Neural crest cell (in vitro differentiated cells): ENCODE data around the gene PPP3CB. TPM values are rescaled to one million over a fixed set of nuclear protein-coding genes. Genes with fewer than 3 reads are reported as not detected.

Experiments used
- DNase-seq: peaks from one replicate; pipeline ENCODE4 v3.0.0; 2021; ENCODE audit warnings: low read depth, mixed read lengths, low spot score
- H3K27ac Mint-ChIP-seq: one replicate; pipeline ENCODE4 v1.8.0; 2021; ENCODE audit warnings: mild to moderate bottlenecking, mixed read lengths; ENCODE audit not compliant: unreplicated experiment
- H3K27me3 Mint-ChIP-seq: 2 replicates; pipeline ENCODE4 v1.8.0; 2021; ENCODE audit warnings: low read depth, mild to moderate bottlenecking, mixed read lengths
- H3K36me3 Mint-ChIP-seq: 2 replicates; pipeline ENCODE4 v1.8.0; 2021; ENCODE audit warnings: low read depth, mild to moderate bottlenecking, mixed read lengths
- H3K4me1 Mint-ChIP-seq: 2 replicates; pipeline ENCODE4 v1.8.0; 2021; ENCODE audit warnings: mixed read lengths
- H3K4me3 Mint-ChIP-seq: one replicate; pipeline ENCODE4 v1.8.0; 2021; ENCODE audit warnings: mild to moderate bottlenecking, mixed read lengths
- H3K9me3 Mint-ChIP-seq: 2 replicates; pipeline ENCODE4 v1.8.0; 2021; ENCODE audit warnings: mixed read lengths
- CTCF ChIP-seq: fragments of 200-600 bp; sonication (generic); conservative IDR thresholded peaks from 2 replicates; pipeline ENCODE4 v1.5.0; 2021; ENCODE audit warnings: antibody characterized with exemption, mild to moderate bottlenecking
- total RNA-seq: library from RNA; stranded (reverse); gene quantifications from 2 replicates; pipeline ENCODE4 v1.2.1, GENCODE V29; 2021

Gene PPP3CB
- total RNA-seq, 1 donor from 2014 or later, result 45.6 TPM

- Mint-ChIP-seq H3K9me3 (no peaks in the 10 kb centered on the region), H3K36me3 (no peaks in the 10 kb centered on the region), H3K27me3 (no peaks in the 10 kb centered on the region), H3K4me3 (peak overlapping the region; percentile 76), H3K4me1 (peaks cover 22% of the 10 kb centered on the region), H3K27ac (no peak overlapping the region)
- DNase-seq, result no peak
- no peak for TF ChIP-seq CTCF
Observed at GRCh38 chr10:73408978-73409521, 86.8 kb downstream of the PPP3CB start.

- no peak for DNase-seq
- Mint-ChIP-seq H3K4me1 (peaks cover 19% of the 10 kb centered on the region), H3K27ac (no peak overlapping the region), H3K9me3 (no peaks in the 10 kb centered on the region), H3K4me3 (no peak overlapping the region), H3K36me3 (no peaks in the 10 kb centered on the region), H3K27me3 (no peaks in the 10 kb centered on the region)
- TF ChIP-seq CTCF, result no peak
Observed at GRCh38 chr10:73408061-73408460, 87.8 kb downstream of the PPP3CB start.

GRCh38 chr10:73407495-73407894 lies 88.3 kb downstream of the PPP3CB start:
- Mint-ChIP-seq H3K27me3 (no peaks in the 10 kb centered on the region), H3K4me1 (peaks cover 14% of the 10 kb centered on the region), H3K27ac (no peak overlapping the region), H3K9me3 (no peaks in the 10 kb centered on the region), H3K4me3 (no peak overlapping the region), H3K36me3 (no peaks in the 10 kb centered on the region)
- no peak for DNase-seq
- TF ChIP-seq CTCF, result no peak

- Mint-ChIP-seq H3K9me3 (no peaks in the 10 kb centered on the region), H3K4me3 (no peak overlapping the region), H3K27ac (no peak overlapping the region), H3K4me1 (peaks cover 14% of the 10 kb centered on the region), H3K27me3 (no peaks in the 10 kb centered on the region), H3K36me3 (no peaks in the 10 kb centered on the region)
- no peak for DNase-seq
- TF ChIP-seq CTCF, result no peak
Observed at GRCh38 chr10:73406846-73407245, 89.0 kb downstream of the PPP3CB start.

GRCh38 chr10:73405556-73405955 lies 90.3 kb downstream of the PPP3CB start:
- H3K36me3 Mint-ChIP-seq, result no peaks in the 10 kb centered on the region
- H3K9me3 Mint-ChIP-seq, result no peaks in the 10 kb centered on the region
- no peak overlapping the region for H3K27ac Mint-ChIP-seq
- DNase-seq, result no peak
- H3K27me3 Mint-ChIP-seq, result no peaks in the 10 kb centered on the region
- H3K4me3 Mint-ChIP-seq, result no peak overlapping the region
- peaks cover 14% of the 10 kb centered on the region for H3K4me1 Mint-ChIP-seq
- TF ChIP-seq CTCF, result no peak
